Measurements from ENCODE around the gene S100A10. TPM values are rescaled to one million over a fixed set of nuclear protein-coding genes. Genes with fewer than 3 reads are reported as not detected.

Gene S100A10
- total RNA-seq, 2 experiments from 2014 or later, result 208 to 220 TPM

- no peak overlapping the region for H3K27ac Mint-ChIP-seq
- POLR2A ChIA-PET, result interaction anchor here (0.7 kb wide), 1 partner anchor 16 kb away, joined by 4 read pairs; no protein-coding TSS in a partner anchor
- no peaks in the 10 kb centered on the region for H3K9me3 Mint-ChIP-seq
- TF ChIP-seq CTCF (IDR thresholded peaks at IDR 0.05), result no peak
- H3K4me3 Mint-ChIP-seq, result no peak overlapping the region
- ATAC-seq (no peak), DNase-seq (no peak)
- peaks cover 4% of the 10 kb centered on the region for H3K27me3 Mint-ChIP-seq
- peaks cover 11% of the 10 kb centered on the region for H3K4me1 Mint-ChIP-seq (ENCODE audit: low read depth)
- intact Hi-C loops (cut with micrococcal nuclease), result no loop called here
- CTCF ChIA-PET, result interaction anchor here (1.6 to 15.6 kb wide), 4 partner anchors 9 to 37 kb away, joined by 4 to 191 read pairs (median 14); no protein-coding TSS in a partner anchor
- H3K36me3 Mint-ChIP-seq (ENCODE audit: low read depth), result peaks cover 13% of the 10 kb centered on the region
Observed at GRCh38 chr1:151976858-151977257, 16.8 kb downstream of the S100A10 start.

GRCh38 chr1:151976015-151976343 lies 17.7 kb downstream of the S100A10 start:
- ATAC-seq (no peak), DNase-seq (no peak)
- Mint-ChIP-seq H3K36me3 (ENCODE audit: low read depth) (peaks cover 7% of the 10 kb centered on the region), H3K27ac (no peak overlapping the region), H3K4me1 (ENCODE audit: low read depth) (peaks cover 11% of the 10 kb centered on the region), H3K9me3 (no peaks in the 10 kb centered on the region), H3K4me3 (no peak overlapping the region), H3K27me3 (peaks cover 4% of the 10 kb centered on the region)
- TF ChIP-seq CTCF (IDR thresholded peaks at IDR 0.05), result no peak
- ChIA-PET CTCF (interaction anchor here (1.2 to 15.6 kb wide), 6 partner anchors 8 to 41 kb away, joined by 3 to 191 read pairs (median 4); no protein-coding TSS in a partner anchor), POLR2A (no interaction called here)
- intact Hi-C loops (cut with micrococcal nuclease), result no loop called here

GRCh38 chr1:151975311-151976014 lies 18.2 kb downstream of the S100A10 start:
- Mint-ChIP-seq H3K36me3 (ENCODE audit: low read depth) (peaks cover 3% of the 10 kb centered on the region), H3K27ac (no peak overlapping the region), H3K9me3 (no peaks in the 10 kb centered on the region), H3K4me1 (ENCODE audit: low read depth) (peaks cover 15% of the 10 kb centered on the region), H3K27me3 (peaks cover 4% of the 10 kb centered on the region), H3K4me3 (no peak overlapping the region)
- intact Hi-C loops (cut with micrococcal nuclease), result no loop called here
- ATAC-seq (no peak), DNase-seq (no peak)
- POLR2A ChIA-PET, result no interaction called here
- TF ChIP-seq CTCF (IDR thresholded peaks at IDR 0.05), result no peak
- CTCF ChIA-PET, result interaction anchor here (1.2 to 15.6 kb wide), 5 partner anchors 7 to 41 kb away, joined by 3 to 191 read pairs (median 5); no protein-coding TSS in a partner anchor

GRCh38 chr1:151972542-151973248 lies 21.0 kb downstream of the S100A10 start:
- ChIA-PET POLR2A (interaction anchor here (1.0 to 1.1 kb wide), 2 partner anchors 9 to 15 kb away, joined by 3 to 4 read pairs; no protein-coding TSS in a partner anchor), CTCF (interaction anchor here (1.0 to 11.3 kb wide), 6 partner anchors 10 to 62 kb away, joined by 3 to 321 read pairs (median 6); no protein-coding TSS in a partner anchor)
- ATAC-seq (peak; percentile 93), DNase-seq (peak; percentile 65)
- no peaks in the 10 kb centered on the region for H3K9me3 Mint-ChIP-seq
- intact Hi-C loops (cut with micrococcal nuclease), result no loop called here
- no peak for TF ChIP-seq CTCF (IDR thresholded peaks at IDR 0.05)
- H3K4me3 Mint-ChIP-seq, result no peak overlapping the region
- peaks cover 25% of the 10 kb centered on the region for H3K4me1 Mint-ChIP-seq (ENCODE audit: low read depth)
- H3K27me3 Mint-ChIP-seq, result peaks cover 4% of the 10 kb centered on the region
- H3K36me3 Mint-ChIP-seq (ENCODE audit: low read depth), result no peaks in the 10 kb centered on the region
- no peak overlapping the region for H3K27ac Mint-ChIP-seq

Data from activated CD8-positive, alpha-beta T cell treated with anti-CD3 and anti-CD28 coated beads for 36 hours (primary cell).